Testis (tissue), 3 donors: ENCODE results near the gene KCNJ5. TPM values are rescaled to one million over a fixed set of nuclear protein-coding genes. Genes with fewer than 3 reads are reported as not detected.

Source experiments
- DNase-seq: peaks from one replicate; pipeline ENCODE4 v3.0.0-alpha.2; 2019
- H3K27ac ChIP-seq, 2 donors: fragments of 200-600 bp; sonication (generic); one replicate each; pipeline ENCODE4 v1.5.1; 2019
- H3K27me3 ChIP-seq: fragments of 200-600 bp; sonication (generic); one replicate; pipeline ENCODE4 v1.5.1; 2019
- H3K36me3 ChIP-seq: fragments of 200-600 bp; sonication (generic); one replicate; pipeline ENCODE4 v1.5.1; 2017; ENCODE audit warnings: low read depth; ENCODE audit errors: missing control alignments
- H3K4me1 ChIP-seq: fragments of 200-600 bp; sonication (generic); one replicate; pipeline ENCODE4 v1.5.1; 2019
- H3K4me3 ChIP-seq, 2 donors: fragments of 200-600 bp; sonication (generic); one replicate each; pipeline ENCODE4 v1.5.1; 2017 to 2019
- H3K9me3 ChIP-seq: fragments of 200-600 bp; sonication (generic); one replicate; pipeline ENCODE4 v1.5.1; 2017
- POLR2A ChIP-seq: fragments of 450-650 bp; IDR thresholded peaks from one replicate; pipeline ENCODE4 v1.6.1; 2017; ENCODE audit warnings: antibody characterized with exemption, mild to moderate bottlenecking, moderate library complexity
- WGBS, 2 donors: methylation state at CpG; one replicate each; pipeline ENCODE4 v1.1.5; 2018; 5-methylcytosine and 5-hydroxymethylcytosine counted together
- intact Hi-C: fragments of 100-400 bp; cut with DNase I; formaldehyde crosslinking; loops from one replicate; pipeline ENCODE4 v1.15.1; 2023; ENCODE audit warnings: low total_unique reads
- polyA plus RNA-seq: library from polyadenylated mRNA; stranded (reverse); fragments of 350-450 nt; fragmentation: Illumina TruSeq; extraction: RNeasy Lipid Tissue Mini Kit (QIAGEN cat#74804); gene quantifications from one replicate; pipeline ENCODE4 v1.2.3, GENCODE V29; 2014; ENCODE audit warnings: low read depth, low replicate concordance; ENCODE audit not compliant: insufficient read depth
- total RNA-seq, 2 donors: library from RNA; depleted of rRNA; stranded (reverse); fragments of >200 nt; gene quantifications; one replicate each; pipeline ENCODE4 v1.2.3, GENCODE V29; 2016
- TF ChIP-seq, protein P1 (sequence below), 3 experiments: fragments of 450-650 bp in 2 of 3; fragments of 200-600 bp in 1 of 3; sonication (generic) in 1 of 3; IDR thresholded peaks; one replicate each; pipeline ENCODE4 v1.5.1; 2016 to 2019; ENCODE audit warnings: antibody characterized with exemption in 3 of 3, mild to moderate bottlenecking in 2 of 3, moderate library complexity in 1 of 3

KCNJ5 gene
- total and polyA plus RNA-seq, 3 donors from 2014 or later = 0.55 to 2.1 (median 1.5) TPM

DNA sequence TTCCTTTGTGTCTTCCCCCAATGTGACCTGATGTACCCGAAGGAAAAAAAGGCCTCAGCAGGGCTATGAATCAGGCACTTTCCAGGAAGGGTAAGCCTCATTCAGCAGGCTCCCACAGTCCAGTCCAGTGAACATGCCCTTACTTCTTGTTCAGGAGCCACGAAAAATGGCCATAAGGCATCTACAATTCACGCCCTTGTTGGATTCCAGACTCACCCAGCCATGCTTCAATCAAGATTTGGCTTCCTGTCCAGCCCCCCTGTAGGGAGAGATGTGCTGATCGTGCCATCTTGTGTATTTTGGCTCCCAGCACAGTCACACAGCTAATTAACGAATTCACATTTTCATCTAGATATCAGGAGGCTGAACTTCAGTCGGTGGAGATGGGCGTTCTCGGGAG lies 9.9 kb upstream of the KCNJ5 start:
- Histone ChIP-seq H3K27ac (no peak overlapping the region), H3K36me3 (no peaks in the 10 kb centered on the region), H3K27me3 (no peaks in the 10 kb centered on the region), H3K9me3 (no peaks in the 10 kb centered on the region), H3K4me3 (no peak overlapping the region), H3K4me1 (no peaks in the 10 kb centered on the region)
- WGBS, 2 donors = 77 to 90% methylated on average over 8 of the region's 8 CpGs
- TF ChIP-seq, protein P1, sequence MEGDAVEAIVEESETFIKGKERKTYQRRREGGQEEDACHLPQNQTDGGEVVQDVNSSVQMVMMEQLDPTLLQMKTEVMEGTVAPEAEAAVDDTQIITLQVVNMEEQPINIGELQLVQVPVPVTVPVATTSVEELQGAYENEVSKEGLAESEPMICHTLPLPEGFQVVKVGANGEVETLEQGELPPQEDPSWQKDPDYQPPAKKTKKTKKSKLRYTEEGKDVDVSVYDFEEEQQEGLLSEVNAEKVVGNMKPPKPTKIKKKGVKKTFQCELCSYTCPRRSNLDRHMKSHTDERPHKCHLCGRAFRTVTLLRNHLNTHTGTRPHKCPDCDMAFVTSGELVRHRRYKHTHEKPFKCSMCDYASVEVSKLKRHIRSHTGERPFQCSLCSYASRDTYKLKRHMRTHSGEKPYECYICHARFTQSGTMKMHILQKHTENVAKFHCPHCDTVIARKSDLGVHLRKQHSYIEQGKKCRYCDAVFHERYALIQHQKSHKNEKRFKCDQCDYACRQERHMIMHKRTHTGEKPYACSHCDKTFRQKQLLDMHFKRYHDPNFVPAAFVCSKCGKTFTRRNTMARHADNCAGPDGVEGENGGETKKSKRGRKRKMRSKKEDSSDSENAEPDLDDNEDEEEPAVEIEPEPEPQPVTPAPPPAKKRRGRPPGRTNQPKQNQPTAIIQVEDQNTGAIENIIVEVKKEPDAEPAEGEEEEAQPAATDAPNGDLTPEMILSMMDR (IDR thresholded peaks at IDR 0.05) = no peak
- no peak for TF ChIP-seq POLR2A
- DNase-seq = no peak
- intact Hi-C loops = loop anchor here (5.0 kb wide), 1 partner anchor 61 kb away; the partner anchor contains the start of gene TP53AIP1

DNA sequence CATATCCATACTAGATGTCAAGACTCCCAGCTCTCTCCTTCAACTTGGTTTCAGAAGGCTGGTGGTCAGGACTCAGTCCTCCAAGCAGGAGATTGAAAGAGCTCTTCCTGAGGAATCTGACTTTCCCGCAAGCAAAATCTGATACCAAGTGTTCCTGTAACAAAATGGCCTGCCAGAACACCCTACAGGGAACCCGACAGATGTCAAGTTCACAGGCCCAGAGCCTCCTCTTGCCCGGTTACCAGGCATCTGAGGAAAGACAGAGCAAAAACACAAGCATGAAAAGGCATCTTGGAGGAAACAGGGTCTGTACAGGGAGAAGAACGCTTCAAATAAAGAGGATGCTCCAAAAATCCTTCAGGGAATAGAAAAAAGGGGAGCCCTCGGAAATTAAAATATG lies 8.7 kb upstream of the KCNJ5 start:
- Histone ChIP-seq H3K9me3 (no peaks in the 10 kb centered on the region), H3K36me3 (no peaks in the 10 kb centered on the region), H3K27ac (no peak overlapping the region), H3K27me3 (no peaks in the 10 kb centered on the region), H3K4me3 (no peak overlapping the region), H3K4me1 (no peaks in the 10 kb centered on the region)
- intact Hi-C loops = loop anchor here (5.0 kb wide), 1 partner anchor 60 kb away; the partner anchor contains the start of gene TP53AIP1
- no peak for DNase-seq
- 81 to 85% methylated on average over 5 of the region's 5 CpGs for WGBS, 2 donors
- TF ChIP-seq, protein P1 (IDR thresholded peaks at IDR 0.05) = no peak
- no peak for TF ChIP-seq POLR2A

DNA sequence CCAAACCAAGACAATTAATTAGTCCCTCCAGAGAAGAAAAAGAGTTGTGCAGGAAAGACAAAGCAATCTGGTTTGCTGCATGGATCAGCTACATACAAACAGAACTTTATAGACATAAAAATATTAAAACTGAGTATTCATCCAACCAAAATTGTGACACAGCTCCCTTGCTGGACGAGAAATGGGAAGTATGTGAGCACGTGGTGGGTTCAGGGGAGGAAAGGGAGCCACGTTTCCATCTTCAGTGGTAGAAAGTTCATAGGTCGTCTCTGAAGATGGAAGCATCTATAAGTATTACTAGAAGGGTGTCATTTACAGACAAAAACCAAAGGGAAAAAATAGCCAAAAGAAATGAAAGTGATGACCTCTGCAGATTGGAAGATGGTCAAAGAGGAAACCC lies 7.1 kb upstream of the KCNJ5 start:
- Histone ChIP-seq H3K4me3 (no peak overlapping the region), H3K9me3 (no peaks in the 10 kb centered on the region), H3K27ac (no peak overlapping the region), H3K36me3 (no peaks in the 10 kb centered on the region), H3K4me1 (no peaks in the 10 kb centered on the region), H3K27me3 (no peaks in the 10 kb centered on the region)
- WGBS, 2 donors = 56 to 70% methylated on average over 4 of the region's 4 CpGs
- TF ChIP-seq, protein P1 (IDR thresholded peaks at IDR 0.05) = no peak
- no peak for TF ChIP-seq POLR2A
- intact Hi-C loops = loop anchor here (5.0 kb wide), 1 partner anchor 58 kb away; the partner anchor contains the start of gene TP53AIP1
- DNase-seq = no peak

DNA sequence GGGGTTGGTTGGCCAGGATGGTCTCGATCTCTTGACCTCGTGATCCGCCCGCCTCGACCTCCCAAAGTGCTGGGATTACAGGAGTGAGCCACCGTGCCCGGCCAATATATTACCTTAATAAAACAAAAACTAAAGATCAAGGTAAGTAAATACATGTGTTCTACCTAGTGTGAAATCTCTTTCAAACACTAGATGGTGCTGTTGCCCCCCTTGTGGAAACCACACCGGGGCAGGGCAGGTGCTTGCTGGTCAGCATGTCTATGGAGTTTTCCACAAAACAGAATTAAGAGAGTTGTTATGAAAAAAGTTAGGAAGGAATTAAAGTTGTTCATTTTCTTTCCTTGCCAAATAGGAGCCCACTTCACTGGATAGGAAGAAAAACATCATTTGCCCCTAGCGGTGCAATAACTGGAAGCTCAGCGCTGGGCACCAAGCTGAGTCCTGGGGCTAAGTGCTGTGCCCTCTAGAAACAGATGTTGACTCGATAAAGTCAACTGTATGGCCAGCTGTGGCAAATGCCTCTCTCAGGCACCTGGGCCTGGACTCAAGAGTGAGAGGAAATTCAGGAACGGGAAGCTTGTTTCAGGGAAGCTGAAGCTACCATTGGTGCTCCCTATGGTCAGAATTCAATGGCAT lies 6.3 kb upstream of the KCNJ5 start:
- no peaks in the 10 kb centered on the region for H3K27me3 ChIP-seq
- DNase-seq = peak; percentile 77
- H3K36me3 ChIP-seq = no peaks in the 10 kb centered on the region
- H3K4me3 ChIP-seq = no peak overlapping the region
- H3K9me3 ChIP-seq = no peaks in the 10 kb centered on the region
- H3K4me1 ChIP-seq = no peaks in the 10 kb centered on the region
- TF ChIP-seq POLR2A = no peak
- TF ChIP-seq, protein P1 (IDR thresholded peaks at IDR 0.05) = peak; percentile 61 to 82 (median 78)
- intact Hi-C loops = loop anchor here (5.0 kb wide), 1 partner anchor 57 kb away; the partner anchor contains the start of gene TP53AIP1
- H3K27ac ChIP-seq = no peak overlapping the region
- WGBS, 2 donors = 43 to 44% methylated on average over 12 of the region's 12 CpGs
